ENCODE results near the gene UTP18.

UTP18 gene

DNA sequence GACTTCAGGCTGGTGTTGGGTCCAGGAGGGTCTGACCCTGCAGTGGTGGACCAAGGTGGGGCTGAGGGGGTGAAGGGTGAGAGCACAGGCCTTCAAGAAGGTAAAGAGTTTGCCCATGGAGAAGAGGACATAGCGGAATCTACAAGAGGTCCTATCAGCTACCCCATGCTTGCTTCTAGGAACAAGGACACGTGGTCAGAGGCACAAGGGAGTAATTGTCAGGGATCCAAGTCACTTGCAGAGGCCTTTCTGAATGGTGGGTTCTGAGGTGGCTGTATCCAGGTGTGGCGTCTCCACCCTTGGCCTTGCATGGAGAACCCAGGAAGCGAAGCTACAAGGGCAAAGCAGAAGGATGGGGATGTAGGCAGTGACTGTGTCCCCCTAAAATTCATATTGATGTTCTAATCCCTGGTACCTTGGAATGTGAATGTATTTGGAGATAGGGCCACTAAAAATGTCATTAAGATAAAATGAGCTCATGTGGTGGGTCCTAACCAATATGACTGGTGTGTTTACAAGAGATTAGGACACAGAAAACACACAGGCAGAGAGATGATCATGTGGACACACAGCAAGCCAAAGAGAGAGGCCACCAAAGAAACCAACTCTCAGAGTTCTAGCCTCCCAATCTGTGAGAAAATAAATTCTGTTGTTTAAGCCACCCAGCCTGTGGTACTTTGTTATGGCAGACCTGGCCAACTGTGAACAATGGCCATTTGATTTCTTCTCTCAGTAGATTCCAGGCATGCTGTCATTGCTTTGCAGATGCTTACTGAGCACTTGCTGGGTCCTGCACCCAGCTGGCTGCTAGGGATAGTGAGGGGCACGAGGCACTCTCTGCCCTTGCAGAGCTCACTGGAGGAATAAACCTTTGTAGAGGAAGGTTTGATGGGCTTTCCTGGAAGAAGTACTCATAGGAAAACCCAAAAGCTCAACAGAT is 75.8 kb downstream of the UTP18 start:
- no peak for DNase-seq

DNA sequence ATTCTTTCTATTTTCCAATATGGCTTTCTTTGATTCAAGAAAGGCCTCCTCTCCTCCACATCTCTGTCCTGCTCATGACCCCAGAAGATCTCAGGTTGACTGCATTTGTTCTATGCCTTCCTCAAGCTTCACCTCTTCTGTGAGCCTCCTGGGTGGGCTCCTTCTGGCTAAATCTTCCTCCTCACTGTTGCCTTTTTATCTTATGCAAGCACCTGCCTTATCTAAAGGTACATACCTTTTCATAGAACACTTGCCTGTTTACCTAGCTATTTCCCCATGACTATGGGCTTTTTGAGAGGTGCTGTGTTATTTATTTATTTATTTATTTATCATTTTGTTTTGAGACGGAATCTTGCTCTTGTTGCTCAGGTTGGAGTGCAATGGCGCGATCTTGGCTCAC is 81.1 kb downstream of the UTP18 start:
- DNase-seq: no peak

DNA sequence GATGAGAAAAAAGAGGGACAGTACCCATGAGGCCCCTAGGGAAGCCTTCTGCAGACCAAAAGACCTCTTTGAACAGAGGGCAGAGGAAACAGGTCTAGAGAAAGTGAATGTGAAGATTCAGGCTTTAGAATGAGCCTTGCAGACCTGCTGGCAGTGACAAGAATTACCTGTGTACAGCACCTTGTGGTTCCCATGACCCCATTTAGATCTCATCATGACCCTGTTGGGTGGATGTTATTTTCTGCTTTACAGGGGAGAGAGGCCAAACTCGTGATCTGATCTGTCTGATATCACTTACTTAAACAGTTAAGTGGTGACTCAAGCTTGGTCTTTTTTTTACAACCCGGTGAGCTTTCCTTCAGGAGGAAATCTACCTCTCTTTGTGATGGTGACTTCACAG is 81.9 kb downstream of the UTP18 start:
- no peak for DNase-seq

DNA sequence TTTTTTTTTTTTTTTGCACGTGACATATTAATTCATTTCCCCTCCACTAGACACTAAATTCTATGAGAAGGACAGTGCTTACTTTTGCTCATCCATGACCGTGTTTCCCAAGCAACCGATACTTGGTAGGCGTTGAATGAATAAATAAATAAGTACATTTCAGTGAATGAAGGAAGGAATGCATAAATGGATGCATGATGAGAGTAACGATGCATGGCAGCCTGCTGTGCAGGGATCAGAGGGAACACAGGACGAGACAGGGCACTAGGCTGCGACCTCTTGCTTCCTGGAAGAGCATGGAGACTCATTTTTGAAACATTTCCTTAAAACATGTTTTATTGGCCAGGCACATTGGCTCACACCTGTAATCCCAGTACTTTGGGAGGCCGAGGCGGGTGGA is 84.2 kb downstream of the UTP18 start:
- DNase-seq: no peak

DNA sequence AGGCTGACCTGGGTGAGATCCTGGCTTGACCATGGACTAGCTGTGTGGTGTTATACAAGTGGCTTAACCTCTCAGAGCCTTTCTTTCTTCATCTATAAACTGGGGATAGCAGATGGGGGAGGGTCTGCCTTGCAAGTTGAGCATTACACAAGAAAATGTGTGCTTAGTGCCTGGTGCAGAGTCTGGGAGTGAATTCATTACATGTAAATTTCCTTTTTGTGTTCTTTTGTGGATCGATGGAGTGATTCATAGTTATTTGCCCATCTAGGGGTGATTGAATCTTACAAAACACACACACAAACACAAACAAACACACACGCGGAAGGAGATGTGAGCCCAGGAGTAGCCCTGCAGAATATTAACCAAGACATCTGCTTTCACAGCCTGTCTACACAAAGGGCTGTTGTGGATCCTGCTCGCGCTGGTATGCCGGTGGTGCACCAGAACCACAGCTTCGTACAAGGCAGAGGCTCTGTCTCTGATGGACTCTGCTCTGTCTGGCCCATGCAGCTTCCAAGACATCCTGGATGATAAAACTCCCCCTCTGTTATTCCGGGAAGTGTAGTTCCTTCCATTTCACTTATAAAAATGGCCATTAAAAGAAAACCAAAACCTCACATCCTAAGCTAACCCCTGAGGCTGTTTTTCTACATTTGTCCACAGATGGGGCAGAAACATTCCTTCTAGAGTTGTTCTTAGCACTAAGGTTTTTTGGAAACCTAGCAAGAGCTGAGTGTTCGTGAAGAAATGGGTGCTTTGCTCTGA is 86.1 kb downstream of the UTP18 start:
- DNase-seq: no peak
